ENCODE results near the gene PCBP3.
"Not testable (repeated sequence)": the region's sequence is repeated elsewhere in the genome, so short reads cannot be mapped to it uniquely, and the experiment has no call there.

The PCBP3 gene

GRCh38 chr21:45611296-45611695, 32.2 kb upstream of the PCBP3 start:
- no peak for TF ChIP-seq CTCF (conservative IDR thresholded peaks at IDR 0.05)
- no peak for TF ChIP-seq ZFX (IDR thresholded peaks at IDR 0.05)
- H3K27ac ChIP-seq = no peak overlapping the region

GRCh38 chr21:45611939-45612664, 31.4 kb upstream of the PCBP3 start:
- H3K27ac ChIP-seq = no peak overlapping the region
- TF ChIP-seq CTCF (conservative IDR thresholded peaks at IDR 0.05) (no peak), ZFX (IDR thresholded peaks at IDR 0.05) (no peak)

- H3K27ac ChIP-seq = not testable (repeated sequence)
Observed at GRCh38 chr21:45612665-45613019, 30.9 kb upstream of the PCBP3 start.

GRCh38 chr21:45613396-45613795, 30.1 kb upstream of the PCBP3 start:
- TF ChIP-seq CTCF (conservative IDR thresholded peaks at IDR 0.05) (no peak), ZFX (IDR thresholded peaks at IDR 0.05) (no peak)
- no peak overlapping the region for H3K27ac ChIP-seq

GRCh38 chr21:45613881-45614280, 29.6 kb upstream of the PCBP3 start:
- no peak for TF ChIP-seq ZFX (IDR thresholded peaks at IDR 0.05)
- TF ChIP-seq CTCF (conservative IDR thresholded peaks at IDR 0.05) = no peak
- H3K27ac ChIP-seq = no peak overlapping the region

DNA sequence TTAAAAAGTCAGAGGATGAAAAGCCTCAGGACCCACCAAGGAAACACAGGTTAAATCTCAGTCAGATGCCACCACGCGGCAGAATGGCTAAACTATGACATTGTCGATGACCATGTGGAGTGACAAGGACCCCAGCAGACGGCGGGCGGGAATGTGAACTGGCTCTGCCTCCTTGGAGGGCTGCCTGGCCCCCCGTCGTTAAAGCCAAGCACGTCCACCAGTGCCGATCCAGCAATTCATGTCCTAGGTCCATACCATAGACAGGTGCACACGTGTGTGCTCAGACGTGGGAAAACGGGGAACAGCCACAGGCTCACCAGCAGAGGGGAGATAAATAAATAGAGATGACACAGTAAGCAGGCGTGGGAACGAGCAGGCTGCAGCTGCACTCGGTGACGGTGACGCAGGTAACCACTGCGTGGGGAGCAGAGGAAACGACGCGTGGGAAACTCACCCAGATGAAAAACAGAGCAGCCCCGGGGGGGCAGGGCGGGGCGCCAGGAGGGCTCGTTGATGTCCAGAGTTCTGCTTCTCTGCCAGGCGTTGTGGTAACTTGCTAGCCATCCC, 28.3 kb upstream of the PCBP3 start:
- TF ChIP-seq CTCF (conservative IDR thresholded peaks at IDR 0.05) (no peak), ZFX (IDR thresholded peaks at IDR 0.05) (no peak)
- H3K27ac ChIP-seq = no peak overlapping the region

GRCh38 chr21:45617021-45617921, 26.3 kb upstream of the PCBP3 start:
- TF ChIP-seq CTCF (conservative IDR thresholded peaks at IDR 0.05) (no peak), ZFX (IDR thresholded peaks at IDR 0.05) (no peak)
- H3K27ac ChIP-seq = no peak overlapping the region

Data from C4-2B (cell line).